Body of pancreas (tissue), 4 donors: ENCODE data around the gene HLA-DOB. TPM values are rescaled to one million over a fixed set of nuclear protein-coding genes. Genes with fewer than 3 reads are reported as not detected.

Experiments
- ATAC-seq: fragments of 150-250 bp; one replicate; pipeline ENCODE4 v1.9.1; 2016
- DNase-seq, 4 donors: peaks; one replicate each; pipeline ENCODE4 v3.0.0-alpha.2; 2019
- H3K27ac ChIP-seq, 4 donors: fragments of 200-600 bp; sonication (generic); 1 replicate in 3 of 4; 2 replicates in 1 of 4; pipeline versions ENCODE4 v1.5.1 to v1.6.1; 2016 to 2019; ENCODE audit warnings: mild to moderate bottlenecking in 1 of 4, mixed read lengths in 1 of 4, moderate library complexity in 1 of 4
- H3K27me3 ChIP-seq, 2 donors: fragments of 200-600 bp; sonication (generic); one replicate each; pipeline ENCODE4 v1.6.0; 2016; ENCODE audit warnings: mild to moderate bottlenecking in 1 of 2
- H3K36me3 ChIP-seq, 2 donors: fragments of 200-600 bp; sonication (generic); replicated peaks in 1 of 2; 2 replicates each; pipeline ENCODE4 v1.5.1; 2016; ENCODE audit warnings: low read depth in 2 of 2; ENCODE audit not compliant: insufficient read depth in 1 of 2
- H3K4me1 ChIP-seq: fragments of 200-600 bp; sonication (generic); one replicate; pipeline ENCODE4 v1.6.0; 2016
- H3K4me3 ChIP-seq, 2 donors: fragments of 200-600 bp; sonication (generic); 1 replicate in 1 of 2; 2 replicates in 1 of 2; pipeline ENCODE4 v1.5.1; 2016 to 2019
- H3K9me3 ChIP-seq, 3 donors: fragments of 200-600 bp; sonication (generic); 1 replicate in 2 of 3; 2 replicates in 1 of 3; pipeline ENCODE4 v1.5.1; 2016
- POLR2A ChIP-seq, 3 donors: fragments of 450-650 bp; IDR thresholded peaks; one replicate each; pipeline ENCODE4 v1.6.1; 2016; ENCODE audit warnings: antibody characterized with exemption in 3 of 3, mild to moderate bottlenecking in 2 of 3
- WGBS, 2 donors: methylation state at CpG; one replicate each; pipeline ENCODE4 v1.1.5; 2017; 5-methylcytosine and 5-hydroxymethylcytosine counted together
- intact Hi-C: fragments of 100-400 bp; cut with DNase I; formaldehyde crosslinking; loops from one replicate; pipeline ENCODE4 v1.15.1; 2023
- total RNA-seq, 2 donors: library from RNA; depleted of rRNA; stranded (reverse); fragments of >200 nt; gene quantifications; one replicate each; pipeline ENCODE4 v1.1.0, GENCODE V29; 2016
- TF ChIP-seq, protein P1 (sequence below), 7 experiments: fragments of 450-650 bp in 4 of 7; fragments of 200-600 bp in 3 of 7; sonication (generic) in 3 of 7; IDR thresholded peaks; one replicate each; pipeline ENCODE4 v1.5.1; 2016 to 2019; ENCODE audit warnings: antibody characterized with exemption in 7 of 7

Gene HLA-DOB
- total RNA-seq, 2 donors from 2014 or later = not detected

DNA sequence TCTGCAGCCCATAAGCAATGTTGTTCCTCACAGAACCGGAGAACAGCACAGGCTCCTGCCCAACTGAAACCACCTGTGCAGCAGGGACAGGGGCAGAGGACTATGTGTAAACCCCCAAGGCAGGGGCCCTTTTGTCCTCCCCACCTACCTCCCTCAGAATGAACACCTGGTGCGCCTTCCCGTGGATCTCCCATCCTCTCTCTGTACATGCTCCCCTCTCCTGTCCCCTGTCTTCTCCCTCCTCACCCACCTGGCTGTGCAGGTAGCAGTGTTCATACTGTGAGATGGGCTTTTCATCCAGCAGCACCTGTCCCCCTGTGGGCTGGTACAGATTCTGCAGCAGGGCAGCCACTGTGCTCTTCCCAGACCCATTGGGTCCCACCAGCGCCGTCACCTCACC, 13.2 kb upstream of the HLA-DOB start:
- TF ChIP-seq, protein P1, sequence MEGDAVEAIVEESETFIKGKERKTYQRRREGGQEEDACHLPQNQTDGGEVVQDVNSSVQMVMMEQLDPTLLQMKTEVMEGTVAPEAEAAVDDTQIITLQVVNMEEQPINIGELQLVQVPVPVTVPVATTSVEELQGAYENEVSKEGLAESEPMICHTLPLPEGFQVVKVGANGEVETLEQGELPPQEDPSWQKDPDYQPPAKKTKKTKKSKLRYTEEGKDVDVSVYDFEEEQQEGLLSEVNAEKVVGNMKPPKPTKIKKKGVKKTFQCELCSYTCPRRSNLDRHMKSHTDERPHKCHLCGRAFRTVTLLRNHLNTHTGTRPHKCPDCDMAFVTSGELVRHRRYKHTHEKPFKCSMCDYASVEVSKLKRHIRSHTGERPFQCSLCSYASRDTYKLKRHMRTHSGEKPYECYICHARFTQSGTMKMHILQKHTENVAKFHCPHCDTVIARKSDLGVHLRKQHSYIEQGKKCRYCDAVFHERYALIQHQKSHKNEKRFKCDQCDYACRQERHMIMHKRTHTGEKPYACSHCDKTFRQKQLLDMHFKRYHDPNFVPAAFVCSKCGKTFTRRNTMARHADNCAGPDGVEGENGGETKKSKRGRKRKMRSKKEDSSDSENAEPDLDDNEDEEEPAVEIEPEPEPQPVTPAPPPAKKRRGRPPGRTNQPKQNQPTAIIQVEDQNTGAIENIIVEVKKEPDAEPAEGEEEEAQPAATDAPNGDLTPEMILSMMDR (IDR thresholded peaks at IDR 0.05) = no peak
- TF ChIP-seq POLR2A (IDR thresholded peaks at IDR 0.05) = no peak
- intact Hi-C loops = loop anchor here (5.0 kb wide), 1 partner anchor 37 kb away; no protein-coding TSS in a partner anchor
- Histone ChIP-seq H3K27ac (no peak overlapping the region), H3K4me1 (peaks cover 6% of the 10 kb centered on the region), H3K36me3 (peaks cover 0 to 10% of the 10 kb centered on the region in 2 donors), H3K4me3 (no peak overlapping the region), H3K9me3 (no peaks in the 10 kb centered on the region), H3K27me3 (no peaks in the 10 kb centered on the region)
- 78 to 97% methylated on average over 4 to 5 of the region's 5 CpGs for WGBS, 2 donors
- ATAC-seq (no peak), DNase-seq (no peak)

DNA sequence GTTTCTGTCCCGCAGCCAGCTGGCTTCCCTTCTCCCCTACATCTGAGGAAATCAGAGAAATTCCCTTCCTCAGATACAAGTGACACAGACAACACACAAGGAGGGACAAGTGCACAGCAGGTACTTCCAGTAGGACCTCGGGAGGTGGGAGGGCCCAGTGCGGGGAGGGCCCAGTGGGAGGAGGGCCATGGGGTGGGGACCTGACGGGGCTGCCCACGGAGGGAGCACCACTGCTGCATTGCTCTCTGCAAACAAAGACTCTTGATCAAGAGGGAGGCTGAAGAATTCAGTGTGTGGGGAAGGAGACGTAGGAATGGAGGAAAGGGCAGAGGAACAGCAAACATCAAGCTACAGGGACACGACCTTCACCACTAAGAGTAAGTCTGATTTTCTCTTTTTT, 12.7 kb upstream of the HLA-DOB start:
- H3K4me1 ChIP-seq = peaks cover 6% of the 10 kb centered on the region
- no peak for ATAC-seq

GRCh38 chr6:32827025-32827424, 10.2 kb upstream of the HLA-DOB start:
- intact Hi-C loops = no loop called here
- ATAC-seq (no peak), DNase-seq (no peak)
- no peak for TF ChIP-seq POLR2A (IDR thresholded peaks at IDR 0.05)
- TF ChIP-seq, protein P1 (IDR thresholded peaks at IDR 0.05) = no peak
- Histone ChIP-seq H3K9me3 (no peaks in the 10 kb centered on the region), H3K27ac (no peak overlapping the region), H3K4me3 (no peak overlapping the region), H3K36me3 (peaks cover 0 to 7% of the 10 kb centered on the region in 2 donors), H3K4me1 (peaks cover 6% of the 10 kb centered on the region), H3K27me3 (no peaks in the 10 kb centered on the region)
- WGBS, 2 donors = 64 to 67% methylated on average over 3 of the region's 3 CpGs

More for the DNA sequence above, 12.7 kb upstream of the HLA-DOB start:
- TF ChIP-seq POLR2A (IDR thresholded peaks at IDR 0.05) = no peak
- TF ChIP-seq, protein P1 (IDR thresholded peaks at IDR 0.05) = no peak
- Histone ChIP-seq H3K9me3 (no peaks in the 10 kb centered on the region), H3K36me3 (peaks cover 0 to 8% of the 10 kb centered on the region in 2 donors), H3K4me3 (no peak overlapping the region), H3K27me3 (no peaks in the 10 kb centered on the region), H3K27ac (no peak overlapping the region)
- WGBS, 2 donors = 71 to 73% methylated on average over 7 of the region's 7 CpGs
- no peak for DNase-seq
- intact Hi-C loops = no loop called here

- 44 to 51% methylated on average over 2 of the region's 2 CpGs for WGBS, 2 donors
- TF ChIP-seq POLR2A (IDR thresholded peaks at IDR 0.05) = no peak
- TF ChIP-seq, protein P1 (IDR thresholded peaks at IDR 0.05) = peak in 6 of 7 experiments; percentile 9 to 61 (median 56)
- intact Hi-C loops = no loop called here
- peak in 1 of 4 donors; percentile 34 for DNase-seq
- no peak overlapping the region for H3K4me3 ChIP-seq
- peak; percentile 70 for ATAC-seq
- H3K4me1 ChIP-seq = peaks cover 6% of the 10 kb centered on the region
- H3K27me3 ChIP-seq = no peaks in the 10 kb centered on the region
- H3K9me3 ChIP-seq = no peaks in the 10 kb centered on the region
- H3K36me3 ChIP-seq = peaks cover 0 to 7% of the 10 kb centered on the region in 2 donors
- H3K27ac ChIP-seq = no peak overlapping the region
Observed at GRCh38 chr6:32825966-32826365, 9.2 kb upstream of the HLA-DOB start.

GRCh38 chr6:32819729-32820128, 2.9 kb upstream of the HLA-DOB start:
- 64 to 69% methylated on average over 3 of the region's 3 CpGs for WGBS, 2 donors
- no peak for TF ChIP-seq POLR2A (IDR thresholded peaks at IDR 0.05)
- TF ChIP-seq, protein P1 (IDR thresholded peaks at IDR 0.05) = no peak
- Histone ChIP-seq H3K4me1 (no peaks in the 10 kb centered on the region), H3K27ac (no peak overlapping the region), H3K4me3 (no peak overlapping the region), H3K36me3 (no peaks in the 10 kb centered on the region), H3K27me3 (no peaks in the 10 kb centered on the region), H3K9me3 (no peaks in the 10 kb centered on the region)
- ATAC-seq (no peak), DNase-seq (no peak)
- intact Hi-C loops = no loop called here
